HL-60 (cell line): ENCODE results near the gene PRUNE1.

ENCODE experiments used
- DNase-seq, 2 experiments: peaks; one replicate each; pipeline ENCODE4 v3.0.0-alpha.2; 2010 to 2020; ENCODE audit warnings: low read depth in 1 of 2, low spot score in 1 of 2
- H3K27ac ChIP-seq: fragments of 250-450 bp; sonication (Bioruptor Pico); replicated peaks from 2 replicates; pipeline ENCODE4 v1.5.1; 2020; ENCODE audit warnings: mild to moderate bottlenecking, moderate library complexity
- H3K27me3 ChIP-seq: fragments of 250-450 bp; sonication (Bioruptor Pico); 2 replicates; pipeline ENCODE4 v1.5.1; 2021; ENCODE audit warnings: mild to moderate bottlenecking, moderate library complexity; ENCODE audit not compliant: insufficient read depth, poor library complexity, severe bottlenecking
- H3K4me3 ChIP-seq: replicated peaks from 2 replicates; pipeline ENCODE4 v1.5.1; 2011; ENCODE audit warnings: mild to moderate bottlenecking, control low read depth, low read length; ENCODE audit not compliant: insufficient read depth
- CTCF ChIP-seq: IDR thresholded peaks from one replicate; pipeline ENCODE4 v1.5.1; 2011; ENCODE audit warnings: low read length, control low read depth, inconsistent platforms; ENCODE audit not compliant: insufficient read depth
- GABPA ChIP-seq: IDR thresholded peaks from 2 replicates; pipeline ENCODE4 v1.6.1; 2012; ENCODE audit warnings: low read depth
- POLR2AphosphoS5 ChIP-seq: IDR thresholded peaks from 2 replicates; pipeline ENCODE4 v1.6.1; 2012; ENCODE audit warnings: low read depth
- REST ChIP-seq: IDR thresholded peaks from 2 replicates; pipeline ENCODE4 v1.6.1; 2012; ENCODE audit warnings: low read depth; ENCODE audit not compliant: insufficient replicate concordance
- SPI1 ChIP-seq: IDR thresholded peaks from 2 replicates; pipeline ENCODE4 v1.6.1; 2012; ENCODE audit warnings: low read depth, mild to moderate bottlenecking, borderline replicate concordance

The PRUNE1 gene

GRCh38 chr1:151026460-151026859 is 18.2 kb downstream of the PRUNE1 start:
- no peak for DNase-seq
- H3K4me3 ChIP-seq = no peak overlapping the region
- no peaks in the 10 kb centered on the region for H3K27me3 ChIP-seq
- TF ChIP-seq REST (no peak), POLR2AphosphoS5 (no peak), CTCF (no peak), SPI1 (no peak), GABPA (no peak)
- no peak overlapping the region for H3K27ac ChIP-seq

GRCh38 chr1:151032164-151032563 is 23.9 kb downstream of the PRUNE1 start:
- no peak for DNase-seq
- H3K4me3 ChIP-seq = no peak overlapping the region
- TF ChIP-seq REST = no peak
- no peak for TF ChIP-seq SPI1
- no peak overlapping the region for H3K27ac ChIP-seq
- H3K27me3 ChIP-seq = no peaks in the 10 kb centered on the region

- Histone ChIP-seq H3K27ac (no peak overlapping the region), H3K27me3 (no peaks in the 10 kb centered on the region), H3K4me3 (no peak overlapping the region)
- TF ChIP-seq CTCF (no peak), GABPA (no peak), POLR2AphosphoS5 (no peak), SPI1 (no peak)
- DNase-seq = no peak
These were observed 26.9 kb downstream of the PRUNE1 start for GRCh38 chr1:151035167-151035566.

GRCh38 chr1:151036356-151036755 is 28.1 kb downstream of the PRUNE1 start, which contains the start of gene BNIPL:
Gene BNIPL, plus strand, starts transcription at chr1:151036586. Its CDS starts 140 bp downstream, at chr1:151036726.
- no peak for DNase-seq
- no peak within 1 kb of the TSS for H3K4me3 ChIP-seq
- H3K27ac ChIP-seq = no peak within 1 kb of the TSS
- no peak for TF ChIP-seq REST
- TF ChIP-seq GABPA = no peak
- no peak for TF ChIP-seq SPI1
- TF ChIP-seq POLR2AphosphoS5 = no peak
- TF ChIP-seq CTCF = no peak
- H3K27me3 ChIP-seq = no peaks in the 10 kb centered on the region
